ENCODE measurements around the gene TNS3. TPM values are rescaled to one million over a fixed set of nuclear protein-coding genes. Genes with fewer than 3 reads are reported as not detected.

Gene TNS3
- total RNA-seq, 1 donor from 2014 or later: 30.3 TPM

DNA sequence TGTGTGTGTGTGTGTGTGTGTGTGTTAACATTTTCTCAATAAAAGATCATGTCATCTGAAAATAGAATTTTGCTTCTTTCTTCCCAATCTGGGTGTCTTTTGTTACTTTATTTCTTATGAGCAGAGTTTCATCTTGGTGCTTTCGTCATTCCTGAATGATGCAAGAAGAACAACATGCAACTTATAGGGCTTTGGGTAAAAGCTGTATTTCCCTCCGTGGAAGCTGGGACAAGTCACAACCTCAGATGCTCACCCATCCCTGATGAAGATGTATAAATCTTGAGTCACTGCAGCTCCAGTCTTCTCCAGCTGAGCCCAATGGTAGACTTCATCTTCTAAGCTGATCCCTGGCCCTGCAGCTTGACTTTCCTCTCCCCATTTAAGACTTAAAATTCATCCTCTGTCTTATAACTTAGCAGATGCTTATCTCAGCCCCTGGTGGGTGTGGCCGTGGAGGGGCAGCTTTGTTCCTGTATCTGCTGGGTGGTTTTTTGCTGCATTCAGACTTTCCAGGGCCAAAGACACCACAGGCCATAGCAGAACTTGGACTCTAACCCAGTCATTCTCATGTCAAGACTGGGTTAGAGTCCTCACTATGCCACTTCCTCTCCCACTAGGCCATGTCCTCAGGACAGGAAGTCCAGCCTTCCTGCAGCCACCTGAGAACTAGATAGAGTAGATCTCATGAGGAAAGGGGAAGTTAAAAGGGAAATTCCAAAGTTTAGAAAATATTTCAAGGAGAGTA, 356.4 kb downstream of the TNS3 start:
- intact Hi-C loops (cut with micrococcal nuclease): no loop called here
- TF ChIP-seq, protein P1, sequence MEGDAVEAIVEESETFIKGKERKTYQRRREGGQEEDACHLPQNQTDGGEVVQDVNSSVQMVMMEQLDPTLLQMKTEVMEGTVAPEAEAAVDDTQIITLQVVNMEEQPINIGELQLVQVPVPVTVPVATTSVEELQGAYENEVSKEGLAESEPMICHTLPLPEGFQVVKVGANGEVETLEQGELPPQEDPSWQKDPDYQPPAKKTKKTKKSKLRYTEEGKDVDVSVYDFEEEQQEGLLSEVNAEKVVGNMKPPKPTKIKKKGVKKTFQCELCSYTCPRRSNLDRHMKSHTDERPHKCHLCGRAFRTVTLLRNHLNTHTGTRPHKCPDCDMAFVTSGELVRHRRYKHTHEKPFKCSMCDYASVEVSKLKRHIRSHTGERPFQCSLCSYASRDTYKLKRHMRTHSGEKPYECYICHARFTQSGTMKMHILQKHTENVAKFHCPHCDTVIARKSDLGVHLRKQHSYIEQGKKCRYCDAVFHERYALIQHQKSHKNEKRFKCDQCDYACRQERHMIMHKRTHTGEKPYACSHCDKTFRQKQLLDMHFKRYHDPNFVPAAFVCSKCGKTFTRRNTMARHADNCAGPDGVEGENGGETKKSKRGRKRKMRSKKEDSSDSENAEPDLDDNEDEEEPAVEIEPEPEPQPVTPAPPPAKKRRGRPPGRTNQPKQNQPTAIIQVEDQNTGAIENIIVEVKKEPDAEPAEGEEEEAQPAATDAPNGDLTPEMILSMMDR (IDR thresholded peaks at IDR 0.05): no peak
- H3K27ac Mint-ChIP-seq: no peak overlapping the region
- peak; percentile 25 for ATAC-seq (ENCODE audit: low read depth)
- H3K4me3 Mint-ChIP-seq: no peak overlapping the region
- CTCF ChIA-PET: interaction anchor here (0.6 kb wide), 1 partner anchor 37 kb away, joined by 3 read pairs; no protein-coding TSS in a partner anchor
- peaks cover 6% of the 10 kb centered on the region for H3K27me3 Mint-ChIP-seq
- H3K4me1 Mint-ChIP-seq: peaks cover 27% of the 10 kb centered on the region
- DNase-seq: no peak
- no peaks in the 10 kb centered on the region for H3K36me3 Mint-ChIP-seq (ENCODE audit: low read depth)
- no peaks in the 10 kb centered on the region for H3K9me3 Mint-ChIP-seq
- POLR2A ChIA-PET: no interaction called here

Data from activated B cell treated with CpG ODN at 0.5 μM for 24 hours (primary cell).